ENCODE data around the gene LGALS9.
"Not testable (repeated sequence)": the region's sequence is repeated elsewhere in the genome, so short reads cannot be mapped to it uniquely, and the experiment has no call there.

DNA sequence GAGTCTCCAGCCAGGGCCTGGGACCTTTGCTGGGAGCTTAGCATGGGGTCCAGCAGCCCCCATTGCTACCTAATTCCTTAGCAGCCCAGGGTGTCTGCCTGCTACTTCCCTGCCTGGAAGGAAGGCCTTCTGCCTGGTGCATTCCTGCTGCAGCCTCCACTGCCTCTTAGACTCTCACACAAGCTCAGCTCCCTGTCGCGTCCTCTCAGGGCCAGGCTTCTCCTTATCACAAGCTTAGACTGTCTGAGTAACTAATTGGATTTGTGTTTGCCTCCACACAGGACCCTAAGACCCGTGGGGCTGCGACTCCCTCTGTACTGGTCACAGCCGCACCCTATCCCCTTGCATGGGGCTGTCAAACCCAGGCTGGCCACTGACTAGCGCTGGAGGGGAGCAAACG is 6.8 kb downstream of the LGALS9 start:
- not testable (repeated sequence) for TF ChIP-seq CTCF (IDR thresholded peaks at IDR 0.05; ENCODE audit: extremely low read depth in 1 of 2, insufficient read depth in 1 of 2, low read depth in 1 of 2, low read length in 2 of 2); POLR2A (IDR thresholded peaks at IDR 0.05; ENCODE audit: low read depth, low read length); EZH2 (IDR thresholded peaks at IDR 0.05; ENCODE audit: borderline replicate concordance, low read depth, low read length, severe bottlenecking)

Data from endothelial cell of umbilical vein (primary cell).